ENCODE data around the gene ANKRD40CL.

- TF ChIP-seq CTCF (IDR thresholded peaks at IDR 0.05) = no peak
- no peak for TF ChIP-seq POLR2A (IDR thresholded peaks at IDR 0.05)
These were observed 3.0 kb upstream of the ANKRD40CL start for GRCh38 chr17:50770346-50770745.

Measured in ovary (tissue), 3 donors.